ENCODE measurements around the gene ENPP7.
"Not testable (repeated sequence)": the region's sequence is repeated elsewhere in the genome, so short reads cannot be mapped to it uniquely, and the experiment has no call there.

ENPP7 gene

DNA sequence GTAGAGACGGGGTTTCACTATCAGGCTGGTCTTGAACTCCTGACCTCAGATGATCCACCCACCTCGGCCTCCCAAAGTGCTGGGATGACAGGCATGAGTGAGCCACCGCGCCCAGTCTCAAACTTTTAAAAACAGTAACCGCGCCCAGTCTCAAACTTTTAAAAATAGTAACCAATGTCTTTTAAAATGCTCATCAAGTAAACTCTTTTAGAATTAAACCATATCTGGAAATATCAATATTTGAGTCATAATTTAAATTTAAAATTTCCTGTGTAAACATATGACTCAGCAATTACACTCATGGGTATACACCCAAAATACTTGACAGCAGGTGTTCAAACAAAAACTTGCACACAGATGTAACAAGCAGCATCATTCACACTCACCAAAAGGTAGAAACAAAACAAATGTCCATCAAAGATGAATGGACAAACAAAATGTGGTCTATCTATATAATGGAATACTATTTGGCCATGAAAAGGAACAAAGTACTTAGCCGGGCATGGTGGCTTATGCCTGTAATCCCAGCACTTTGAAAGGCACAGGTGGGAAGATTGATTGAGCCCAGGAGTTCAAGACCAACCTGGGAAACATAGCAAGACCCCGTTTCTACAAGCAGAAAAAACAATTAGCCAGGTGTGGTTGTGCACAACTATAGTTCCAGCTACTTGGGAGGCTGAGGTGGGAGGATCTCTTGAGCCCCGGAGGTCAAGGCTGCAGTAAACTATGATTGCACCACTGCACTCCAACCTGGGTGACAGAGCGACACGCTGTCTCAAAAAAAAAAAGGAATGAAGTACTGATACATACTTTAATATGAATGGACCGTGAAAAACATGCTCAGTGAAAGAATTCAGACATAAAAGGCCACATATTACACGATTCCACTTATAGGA, 20.2 kb downstream of the ENPP7 start:
- no peak for DNase-seq

DNA sequence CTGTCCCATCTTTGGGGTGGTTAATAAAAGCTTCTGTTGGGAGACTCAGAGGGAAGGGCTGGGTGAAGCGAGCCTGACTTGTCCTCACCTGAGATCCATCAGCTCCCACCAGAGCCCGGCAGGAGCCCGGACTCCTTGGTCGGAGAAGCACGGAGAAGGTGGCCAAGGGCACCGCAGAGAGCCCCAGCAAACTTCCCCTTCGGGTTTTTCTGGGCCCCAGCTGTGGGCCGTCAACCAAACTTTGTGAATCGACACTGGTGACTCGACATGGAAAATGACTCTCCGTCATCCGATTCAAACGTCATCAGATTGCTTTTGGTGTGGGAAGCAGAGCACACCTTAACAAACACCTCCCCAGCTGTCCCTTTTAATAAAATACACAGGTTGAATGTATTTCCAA, 21.4 kb downstream of the ENPP7 start:
- DNase-seq: no peak

DNA sequence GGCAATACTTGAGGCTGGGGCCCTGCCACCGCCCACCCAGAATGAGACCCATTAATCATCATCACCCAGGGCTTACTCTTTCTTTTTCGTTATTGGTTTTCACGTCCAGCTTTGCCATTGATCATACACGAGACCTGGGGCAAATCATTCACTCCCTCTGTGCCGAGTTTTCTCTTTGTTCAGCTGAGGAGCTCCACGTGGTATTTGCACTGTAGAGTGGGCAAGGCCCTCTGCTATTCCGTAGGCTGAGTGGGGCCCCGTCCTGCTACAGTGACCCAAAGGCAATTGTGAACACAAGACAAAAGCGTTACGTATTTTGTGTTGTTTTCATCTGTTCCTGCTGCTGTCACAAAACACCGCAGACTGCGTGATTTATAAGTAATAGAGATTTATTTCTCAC, 23.6 kb downstream of the ENPP7 start:
- no peak for DNase-seq

DNA sequence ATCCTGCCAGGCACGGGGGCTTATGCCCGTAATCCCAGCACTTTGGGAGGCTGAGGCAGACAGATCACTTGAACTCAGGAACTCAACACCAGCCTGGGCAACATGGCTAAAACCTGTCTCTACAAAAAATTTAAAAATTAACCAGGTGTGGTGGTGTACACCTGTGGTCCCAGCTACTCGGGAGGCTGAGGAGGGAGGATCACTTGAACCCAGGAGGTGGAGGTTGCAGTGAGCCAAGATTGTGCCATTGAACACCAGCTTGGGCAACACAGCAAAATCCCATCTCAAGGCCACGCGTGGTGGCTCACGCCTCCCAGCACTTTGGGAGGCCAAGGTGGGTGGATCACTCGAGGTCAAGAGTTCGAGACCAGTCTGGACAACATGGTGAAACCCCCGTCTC, 24.2 kb downstream of the ENPP7 start:
- not testable (repeated sequence) for DNase-seq

- DNase-seq: no peak
These were observed 24.8 kb downstream of the ENPP7 start for GRCh38 chr17:79755591-79755990.

- no peak for DNase-seq
These were observed 26.5 kb downstream of the ENPP7 start for GRCh38 chr17:79757140-79757745.

GRCh38 chr17:79758271-79758670, 27.5 kb downstream of the ENPP7 start:
- DNase-seq: no peak

GRCh38 chr17:79760197-79760906, 29.6 kb downstream of the ENPP7 start:
- DNase-seq: no peak

- DNase-seq: no peak
These were observed 31.3 kb downstream of the ENPP7 start for GRCh38 chr17:79761894-79762589.

- no peak for DNase-seq
These were observed 35.0 kb downstream of the ENPP7 start for GRCh38 chr17:79765708-79766107.

DNA sequence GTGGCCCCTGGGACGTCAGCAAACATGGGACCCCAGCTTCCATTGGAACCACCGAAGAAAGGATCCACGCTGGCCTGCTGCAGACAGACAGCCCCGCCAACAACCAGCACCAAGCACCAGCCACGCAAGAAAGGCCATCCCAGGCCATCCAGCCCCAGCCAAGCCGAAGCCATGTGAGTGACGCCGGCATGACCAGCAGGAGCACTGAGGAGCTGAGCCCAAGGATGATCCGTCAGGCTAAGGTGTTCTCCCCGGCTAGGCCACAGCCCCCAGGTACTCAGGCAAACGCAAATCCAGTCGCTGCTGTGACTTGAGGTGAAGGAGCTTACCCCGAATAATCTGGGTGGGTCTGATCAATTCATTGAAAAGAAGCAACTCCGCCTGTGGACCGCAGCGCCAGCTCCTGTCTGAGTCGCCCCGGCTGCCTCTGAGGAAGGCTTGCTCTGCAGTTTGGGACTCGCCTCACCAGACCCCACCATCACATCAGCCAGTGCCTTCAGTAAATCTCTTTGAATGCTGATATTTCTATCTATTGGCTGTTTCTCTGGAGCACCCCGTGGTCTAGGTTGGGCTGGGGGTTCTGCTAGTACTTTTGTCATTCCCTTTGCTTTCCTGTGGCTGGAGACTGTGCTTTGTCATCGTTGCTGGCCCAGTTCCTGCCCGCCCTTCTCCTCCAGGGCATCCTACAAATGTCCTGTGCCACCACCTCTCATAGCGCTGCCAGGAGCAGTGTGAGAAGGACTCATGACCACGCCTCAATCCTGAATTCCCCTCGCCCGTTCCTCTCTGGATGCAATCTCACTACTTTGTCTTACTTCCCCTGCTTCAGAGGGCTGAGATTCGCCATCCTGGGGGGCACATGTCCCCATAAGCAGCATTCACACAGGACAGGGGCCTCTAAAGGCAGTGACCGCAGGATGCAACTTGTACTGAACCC, 39.1 kb downstream of the ENPP7 start:
- no peak for DNase-seq

- DNase-seq: no peak
These were observed 40.5 kb downstream of the ENPP7 start for GRCh38 chr17:79771276-79771675.

DNA sequence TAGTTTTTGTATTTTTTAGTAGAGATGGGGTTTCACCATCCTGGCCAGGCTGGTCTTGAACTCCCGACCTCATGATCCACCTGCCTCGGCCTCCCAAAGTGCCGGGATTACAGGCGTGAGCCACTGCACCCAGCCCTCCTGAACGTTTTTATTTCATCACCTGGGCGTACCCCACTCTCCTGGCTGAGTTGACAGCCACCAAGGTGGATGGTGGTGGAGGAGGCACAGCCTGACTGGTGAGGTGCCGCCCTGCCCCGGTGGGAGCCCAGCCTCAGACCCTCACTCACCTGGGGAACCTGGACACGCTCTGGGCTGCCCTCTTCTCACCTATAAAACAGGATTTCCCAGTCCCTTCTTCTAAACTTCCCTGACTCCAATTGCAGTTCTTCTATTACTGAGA, 42.0 kb downstream of the ENPP7 start:
- DNase-seq: not testable (repeated sequence)

DNA sequence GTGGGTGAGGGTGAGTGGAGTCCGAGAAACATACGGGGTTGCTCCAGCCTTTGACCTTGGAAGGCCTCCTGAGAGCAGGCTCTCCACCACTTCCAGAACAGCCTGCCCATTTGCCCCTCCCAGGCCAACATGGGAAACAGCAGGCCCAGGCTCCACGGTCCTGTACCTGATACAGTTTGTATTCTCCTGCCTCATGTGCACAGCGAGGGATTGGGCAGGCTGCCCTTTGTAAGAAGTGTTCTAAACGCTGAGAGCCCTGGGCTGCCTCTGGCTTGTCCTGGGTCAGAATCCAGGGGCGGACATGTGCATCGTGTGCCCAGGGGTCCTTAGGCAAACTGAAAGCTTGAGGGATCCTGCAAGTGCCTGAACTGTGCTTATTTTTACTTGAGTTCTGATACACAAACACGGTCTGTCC, 43.8 kb downstream of the ENPP7 start:
- DNase-seq: no peak

DNA sequence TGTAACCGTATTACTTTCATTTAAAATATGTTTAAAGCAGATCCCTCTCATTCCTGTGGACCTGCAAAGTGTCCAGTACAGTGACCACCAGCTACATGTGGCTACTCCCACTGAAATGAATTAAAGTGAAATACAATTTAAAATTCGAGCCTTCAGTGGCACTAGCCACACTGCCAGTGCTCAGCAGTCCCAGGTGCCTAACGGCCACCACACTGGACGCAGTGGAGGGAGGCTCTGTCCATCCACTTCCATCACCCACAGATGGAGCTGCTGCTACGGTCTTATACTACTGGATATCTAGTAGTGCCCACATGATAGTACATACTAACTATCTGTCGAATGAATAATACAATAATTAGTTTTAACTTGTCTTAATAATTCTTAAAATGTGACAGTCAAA, 44.9 kb downstream of the ENPP7 start:
- no peak for DNase-seq

DNA sequence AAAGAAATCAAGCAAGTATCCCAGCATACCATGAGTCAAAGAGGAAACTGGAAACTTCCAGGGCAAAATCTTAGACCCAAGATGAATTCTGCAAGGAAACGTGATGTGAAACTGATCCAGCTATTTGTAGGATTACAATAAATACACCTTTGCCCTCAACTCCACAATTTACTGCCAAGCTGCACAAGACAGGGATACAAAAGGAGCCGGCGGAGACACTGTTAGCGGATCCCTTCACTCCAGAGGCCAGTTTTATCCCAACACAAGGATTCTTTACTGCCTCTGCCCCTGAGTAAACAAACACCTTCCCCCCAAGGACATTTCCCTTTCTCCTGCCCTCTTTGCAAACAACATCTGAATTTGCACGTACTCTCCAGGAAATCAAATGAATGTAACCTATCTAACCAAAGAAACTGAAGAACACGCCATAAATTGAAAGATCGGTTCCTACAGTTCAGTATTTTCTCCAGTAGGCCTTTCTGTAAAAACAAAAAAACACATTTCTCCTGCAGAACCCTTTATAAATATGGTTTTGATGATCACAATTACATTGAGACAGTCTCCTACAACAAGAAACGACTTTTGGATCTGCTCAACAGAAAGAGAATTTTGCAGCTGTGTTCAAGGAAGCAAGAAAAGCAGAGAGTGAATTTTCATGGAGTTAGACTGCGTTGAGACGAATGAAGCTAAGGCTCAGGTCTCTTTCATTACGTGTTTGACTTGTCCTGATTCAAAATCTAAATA, 45.8 kb downstream of the ENPP7 start:
- DNase-seq: no peak

GRCh38 chr17:79777120-79777893, 46.6 kb downstream of the ENPP7 start:
- DNase-seq: peak; percentile 69

DNA sequence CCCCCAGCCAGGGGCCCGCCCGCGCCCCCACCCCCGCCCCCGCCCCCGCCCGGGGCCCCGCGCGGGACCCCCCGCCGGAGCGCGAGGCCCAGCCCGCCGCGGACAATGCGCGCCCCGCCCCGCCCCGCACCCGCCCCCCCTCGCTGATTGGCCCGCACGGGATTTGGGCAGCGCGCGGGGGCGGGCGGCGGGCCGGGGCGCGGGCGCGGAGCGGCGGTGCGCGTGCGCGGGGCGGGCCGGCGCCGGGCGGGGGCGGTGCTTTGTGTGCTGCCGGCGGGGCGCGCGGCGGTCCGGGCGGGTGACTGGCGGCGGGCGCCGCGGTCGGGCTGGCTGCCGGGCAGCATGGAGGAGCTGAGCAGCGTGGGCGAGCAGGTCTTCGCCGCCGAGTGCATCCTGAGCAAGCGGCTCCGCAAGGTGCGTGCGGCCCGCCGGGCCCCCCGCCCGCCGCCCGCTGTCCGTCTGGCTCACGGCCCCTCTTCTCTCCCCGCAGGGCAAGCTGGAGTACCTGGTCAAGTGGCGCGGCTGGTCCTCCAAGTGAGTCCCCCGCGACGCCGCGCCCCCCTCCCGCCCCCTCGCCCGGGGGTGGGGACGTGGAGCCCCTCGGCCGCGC, 47.3 kb downstream of the ENPP7 start, which contains the start of gene CBX2:
Gene CBX2, plus strand, starts transcription at position 255 of the 610 bp plus-strand sequence. Its CDS starts 88 bp downstream, at position 343.
- DNase-seq: peak; percentile 74

- no peak for DNase-seq
These were observed 47.9 kb downstream of the ENPP7 start for GRCh38 chr17:79778504-79779083.
